ENCODE results near the gene GSTA5.

- TF ChIP-seq POLR2AphosphoS5 (IDR thresholded peaks at IDR 0.05; ENCODE audit: insufficient read depth in 1 of 2, low read depth in 1 of 2): no peak
- no peak for TF ChIP-seq CTCF (IDR thresholded peaks at IDR 0.05)
- no peak for TF ChIP-seq POLR2A (IDR thresholded peaks at IDR 0.05)
Measured at GRCh38 chr6:52826513-52826912, 14.1 kb downstream of the GSTA5 start.

All from vagina (tissue), 2 donors.